K562 (cell line): ENCODE data around the gene OVOL2. TPM values are rescaled to one million over a fixed set of nuclear protein-coding genes. Genes with fewer than 3 reads are reported as not detected.

Experiments
- ATAC-seq: fragments of 200-7000 bp; cut with Tn5 transposase; 3 replicates; pipeline ENCODE4 v1.9.1; 2020; ENCODE audit warnings: moderate library complexity
- BruUV-seq: library from RNA; stranded (reverse); fragments of 400-500 nt; replicated peaks from 2 replicates; lab custom pipeline; 2021; lab: Mats Ljungman, UMichigan
- CTCF ChIA-PET: fragments of 300-600 bp; formaldehyde crosslinking; extraction: SDS; loops from one replicate; lab custom pipeline; 2021; ENCODE audit warnings: low intra/inter-chr PET ratio; lab: Yijun Ruan, JAX
- POLR2A ChIA-PET: fragments of 300-600, 350-650 bp; sonication (Branson Sonifier 250); formaldehyde crosslinking; extraction: SDS; loops from one replicate; lab custom pipeline; 2021; ENCODE audit warnings: antibody characterized with exemption, inconsistent platforms; lab: Yijun Ruan, JAX
- DNase-seq, 4 experiments: peaks; one replicate each; pipeline versions ENCODE4 v3.0.0 to v3.0.0-alpha.2; 2011 to 2018; ENCODE audit warnings: low spot score in 3 of 4, mixed read lengths in 3 of 4; ENCODE audit errors: extremely low read depth in 1 of 4
- FAIRE-seq: peaks from 2 replicates; lab custom pipeline; 2011; peaks lifted over from hg19 to GRCh38; lab: Jason Lieb, UNC
- H2AFZ ChIP-seq: 2 replicates; pipeline ENCODE4 v1.6.0; 2011; ENCODE audit warnings: low read depth, low read length, control low read depth, inconsistent platforms
- H3K27ac ChIP-seq: fragments of 200-600 bp; 3 replicates; pipeline ENCODE4 v1.8.0; 2011; ENCODE audit warnings: low read depth, mild to moderate bottlenecking, control low read depth, inconsistent platforms, low read length, moderate library complexity, mixed read lengths; ENCODE audit errors: extremely low read depth
- H3K27me3 ChIP-seq, 2 experiments: fragments of 300-600 bp in 1 of 2; 2 replicates in 1 of 2; 3 replicates in 1 of 2; pipeline versions ENCODE4 v1.6.0 to v1.8.0; 2011; ENCODE audit warnings: inconsistent platforms in 2 of 2, low read length in 2 of 2, mild to moderate bottlenecking in 1 of 2, mixed read lengths in 1 of 2, moderate library complexity in 1 of 2; ENCODE audit not compliant: control insufficient read depth in 2 of 2, insufficient read depth in 2 of 2
- H3K36me3 ChIP-seq: fragments of 300-600 bp; 3 replicates; pipeline ENCODE4 v1.8.0; 2011; ENCODE audit warnings: mild to moderate bottlenecking, low read length, inconsistent platforms; ENCODE audit not compliant: control insufficient read depth, insufficient read depth
- H3K4me1 ChIP-seq, 2 experiments: fragments of 200-600 bp in 1 of 2; replicated peaks in 1 of 2; 2 replicates in 1 of 2; 3 replicates in 1 of 2; pipeline versions ENCODE4 v1.5.1 to v1.8.0; 2011; ENCODE audit warnings: inconsistent platforms in 2 of 2, low read length in 2 of 2, mild to moderate bottlenecking in 1 of 2, mixed read lengths in 1 of 2, moderate library complexity in 1 of 2; ENCODE audit not compliant: control insufficient read depth in 2 of 2, insufficient read depth in 2 of 2
- H3K4me2 ChIP-seq: 2 replicates; pipeline ENCODE4 v1.6.1; 2011; ENCODE audit warnings: low read length, control low read depth, inconsistent platforms, mixed read lengths; ENCODE audit not compliant: insufficient read depth
- H3K4me3 ChIP-seq: fragments of 200-600 bp; sonication (generic), shearing (Covaris generic); 2 replicates; pipeline ENCODE4 v1.5.1; 2016; ENCODE audit warnings: control low read depth, inconsistent platforms
- H3K79me2 ChIP-seq: fragments of 200-600 bp; 3 replicates; pipeline ENCODE4 v1.8.0; 2011; ENCODE audit warnings: low read length, inconsistent platforms; ENCODE audit not compliant: control insufficient read depth, insufficient read depth
- H3K9ac ChIP-seq, 2 experiments: 2 replicates each; pipeline versions ENCODE4 v1.6.0 to v1.6.1; 2011; ENCODE audit warnings: low read depth in 2 of 2, low read length in 2 of 2, control low read depth in 1 of 2, inconsistent platforms in 1 of 2, mild to moderate bottlenecking in 1 of 2, mixed read lengths in 1 of 2; ENCODE audit not compliant: insufficient read depth in 1 of 2
- H3K9me1 ChIP-seq: one replicate; pipeline ENCODE4 v1.6.0; 2011; ENCODE audit warnings: inconsistent platforms, mild to moderate bottlenecking, low read length, moderate library complexity; ENCODE audit not compliant: control insufficient read depth, insufficient read depth
- H3K9me3 ChIP-seq: replicated peaks from 2 replicates; pipeline ENCODE4 v1.5.1; 2011; ENCODE audit warnings: low read depth, low read length, inconsistent platforms; ENCODE audit not compliant: control insufficient read depth, insufficient read depth
- H4K20me1 ChIP-seq: replicated peaks from 2 replicates; pipeline ENCODE4 v1.6.1; 2011; ENCODE audit warnings: low read length, inconsistent platforms, mixed read lengths; ENCODE audit not compliant: control insufficient read depth, insufficient read depth
- HMGN3 ChIP-seq: IDR thresholded peaks from 2 replicates; pipeline ENCODE4 v1.6.1; 2011; ENCODE audit warnings: borderline replicate concordance, low read depth, mild to moderate bottlenecking, mixed read lengths, low read length; ENCODE audit not compliant: insufficient read length; ENCODE audit errors: extremely low read depth
- MCM7 ChIP-seq, 2 experiments: fragments of 450-650 bp; IDR thresholded peaks; 2 replicates each; pipeline ENCODE4 v1.6.1; 2016 to 2018
- MECOM ChIP-seq: fragments of 250-450 bp; sonication (Bioruptor Pico); IDR thresholded peaks from 2 replicates; pipeline ENCODE4 v1.8.0; 2022; ENCODE audit warnings: inconsistent platforms
- TAF15 ChIP-seq: fragments of 200-400 bp; formaldehyde crosslinking; IDR thresholded peaks from 2 replicates; pipeline ENCODE4 v1.6.1; 2017; ENCODE audit warnings: mild to moderate bottlenecking, low read depth, low read length, moderate library complexity
- XRCC5 ChIP-seq: fragments of 200-400 bp; formaldehyde crosslinking; IDR thresholded peaks from 2 replicates; pipeline ENCODE4 v1.6.1; 2017; ENCODE audit warnings: low read depth, mild to moderate bottlenecking, low read length
- ZNF175 ChIP-seq: fragments of 200-800 bp; sonication (Bioruptor generic); IDR thresholded peaks from 2 replicates; pipeline ENCODE4 v1.6.1; 2016; ENCODE audit warnings: low read depth, mild to moderate bottlenecking, missing genetic modification characterization, missing compliant biosample characterization
- ZNF444 ChIP-seq: fragments of 250-450 bp; sonication (Bioruptor Pico); IDR thresholded peaks from 2 replicates; pipeline ENCODE4 v1.4.0; 2020; ENCODE audit warnings: mild to moderate bottlenecking, moderate library complexity
- WGBS: fragments of 100-300 bp; shearing (Covaris generic); methylation state at CpG from one replicate; pipeline ENCODE4 v1.1.6; 2016; ENCODE audit warnings: low coverage, mixed read lengths; ENCODE audit not compliant: insufficient coverage; ENCODE audit errors: missing lambda C conversion rate; 5-methylcytosine and 5-hydroxymethylcytosine counted together
- in situ Hi-C: fragments of 300-500 bp; cut with MboI; formaldehyde crosslinking; loops from 4 replicates; pipeline ENCODE4 v1.15.0; 2018; ENCODE audit warnings: inconsistent platforms, mixed read lengths
- intact Hi-C: fragments of 100-400 bp; cut with micrococcal nuclease; formaldehyde crosslinking; loops from 2 replicates; pipeline ENCODE4 v1.14.2; 2022
- polyA plus RNA-seq, 8 experiments: library from polyadenylated mRNA; depleted of rRNA in 4 of 8; stranded (reverse) in 5 of 8; unstranded in 3 of 8; fragments of >200 nt; fragmentation: Nextera tagmentation in 2 of 8; fragmentation: Illumina TruSeq in 1 of 8; extraction: Ambion mirVana in 2 of 8; extraction: Trizol in 1 of 8; gene quantifications; 2 replicates each; pipeline versions ENCODE4 v1.2.1 to v1.2.3, GENCODE V29; 2011 to 2014; ENCODE audit warnings: inconsistent platforms in 1 of 8, missing spikeins in 1 of 8
- total RNA-seq, 7 experiments: library from RNA; depleted of rRNA in 6 of 7; stranded (reverse); fragments of >200 nt in 6 of 7; fragmentation: Illumina TruSeq in 2 of 7; extraction: Trizol in 2 of 7; gene quantifications; 2 replicates each; pipeline versions ENCODE4 v1.2.1 to v1.2.3, GENCODE V29; 2011 to 2021; ENCODE audit warnings: low replicate concordance in 1 of 7
- TF ChIP-seq, protein P1 (sequence below): sonication (generic); formaldehyde crosslinking; IDR thresholded peaks from 2 replicates; pipeline ENCODE4 v1.8.0; 2022; ENCODE audit warnings: missing genetic modification reagents, mild to moderate bottlenecking, borderline replicate concordance

OVOL2 gene
- total and polyA plus RNA-seq, 9 of the 15 experiments (the other 6 are each of a cell fraction or from before 2014, with no cell fraction given), result not detected

DNA sequence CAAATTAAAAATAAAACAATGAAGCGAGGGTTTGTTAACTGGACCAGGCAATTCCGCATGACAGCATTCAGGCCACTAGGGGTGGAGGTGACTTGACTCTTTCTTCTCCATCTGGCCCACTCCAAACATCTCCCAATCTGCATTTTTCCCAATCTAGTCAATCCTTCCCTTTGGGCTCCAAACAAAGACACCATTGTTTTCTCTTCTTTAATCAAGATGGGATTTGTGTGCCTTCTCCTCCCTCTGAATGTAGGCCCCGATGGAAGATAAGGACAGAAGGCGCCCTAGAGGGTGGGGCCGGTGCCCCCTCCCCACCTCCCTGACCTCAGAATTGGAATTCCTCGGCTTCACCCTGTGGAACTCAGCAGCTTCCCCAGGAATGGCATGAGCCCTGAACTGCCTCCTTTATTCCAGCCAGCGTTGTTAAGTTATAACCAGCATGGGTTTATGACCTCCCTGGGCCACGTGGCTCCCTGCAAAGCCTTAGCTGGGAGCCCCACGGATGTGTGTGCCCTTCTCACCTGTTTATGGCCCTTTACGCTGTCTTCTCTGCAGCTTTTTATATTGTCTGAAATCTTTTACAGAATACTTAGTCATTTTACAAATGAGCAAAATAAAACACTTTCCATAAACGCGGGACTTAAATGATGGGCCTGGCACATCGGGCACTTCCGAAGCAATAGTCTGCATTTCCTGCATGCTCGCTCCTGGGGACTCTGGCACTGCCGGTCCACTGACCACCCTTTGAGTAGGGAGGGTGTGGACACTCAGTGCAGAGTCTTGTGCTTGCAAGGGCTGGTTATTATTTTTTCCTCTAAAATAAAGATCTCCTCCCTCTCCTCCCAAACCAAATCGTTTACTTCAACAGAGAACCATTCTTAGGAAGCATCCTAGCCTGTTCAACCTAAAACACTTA is 24.5 kb downstream of the OVOL2 start:
- CTCF ChIA-PET, result no interaction called here
- BruUV-seq, result no TSS peak
- no peak for FAIRE-seq

More for the DNA sequence above, 24.5 kb downstream of the OVOL2 start:
- Histone ChIP-seq H3K4me3 (no peak overlapping the region), H3K27ac (no peak overlapping the region), H3K36me3 (no peaks in the 10 kb centered on the region), H3K4me2 (no peak overlapping the region), H3K9ac (no peak overlapping the region), H2AFZ (no peak overlapping the region), H4K20me1 (no peaks in the 10 kb centered on the region), H3K27me3 (peaks cover 12 to 42% of the 10 kb centered on the region in 2 experiments; a peak in 4 of 5 replicates), H3K4me1 (no peaks in the 10 kb centered on the region), H3K9me1 (no peaks in the 10 kb centered on the region), H3K9me3 (no peaks in the 10 kb centered on the region), H3K79me2 (no peaks in the 10 kb centered on the region)
- WGBS, result 10% methylated on average over 15 of the region's 17 CpGs
- no peak for ATAC-seq
- TF ChIP-seq TAF15 (no peak), MECOM (CRISPR knock-in tag) (no peak), MCM7 (IDR thresholded peaks at IDR 0.05) (no peak), HMGN3 (no peak), XRCC5 (no peak), ZNF175 (no peak), ZNF444 (CRISPR knock-in tag) (no peak)
- TF ChIP-seq, protein P1, sequence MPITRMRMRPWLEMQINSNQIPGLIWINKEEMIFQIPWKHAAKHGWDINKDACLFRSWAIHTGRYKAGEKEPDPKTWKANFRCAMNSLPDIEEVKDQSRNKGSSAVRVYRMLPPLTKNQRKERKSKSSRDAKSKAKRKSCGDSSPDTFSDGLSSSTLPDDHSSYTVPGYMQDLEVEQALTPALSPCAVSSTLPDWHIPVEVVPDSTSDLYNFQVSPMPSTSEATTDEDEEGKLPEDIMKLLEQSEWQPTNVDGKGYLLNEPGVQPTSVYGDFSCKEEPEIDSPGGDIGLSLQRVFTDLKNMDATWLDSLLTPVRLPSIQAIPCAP (CRISPR knock-in tag), result no peak
- POLR2A ChIA-PET, result no interaction called here
- intact Hi-C loops, result no loop called here
- in situ Hi-C loops, result no loop called here
- no peak for DNase-seq
